Left forelimb (tissue), 1 donor: ENCODE measurements around the gene HEATR1.
A peak's percentile ranks its signal among the peaks of the same experiment; 100 is the strongest.

Experiments
- DNase-seq: peaks from one replicate; pipeline ENCODE4 v3.0.0-alpha.2; 2018; ENCODE audit warnings: low spot score

Gene HEATR1

DNA sequence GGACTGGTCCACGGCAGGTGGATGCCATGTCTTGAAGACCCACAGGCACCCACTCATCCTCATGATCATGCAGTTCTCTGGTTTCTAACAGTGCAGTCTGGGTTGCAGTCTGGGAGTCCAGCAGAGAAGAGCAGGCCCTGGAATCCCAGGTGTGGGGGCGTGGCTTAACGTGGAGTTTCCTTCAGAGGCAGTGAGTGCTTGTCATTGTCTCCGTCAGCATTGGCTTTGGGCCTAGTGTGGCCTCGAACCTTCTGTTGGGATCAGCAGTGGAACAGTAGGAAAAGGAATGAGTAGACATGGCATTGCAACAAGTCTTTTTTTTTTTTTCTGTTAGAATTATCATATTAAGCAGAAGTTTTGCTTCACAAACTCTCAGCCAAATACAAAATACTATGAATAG, 67.8 kb downstream of the HEATR1 start:
- DNase-seq: no peak

DNA sequence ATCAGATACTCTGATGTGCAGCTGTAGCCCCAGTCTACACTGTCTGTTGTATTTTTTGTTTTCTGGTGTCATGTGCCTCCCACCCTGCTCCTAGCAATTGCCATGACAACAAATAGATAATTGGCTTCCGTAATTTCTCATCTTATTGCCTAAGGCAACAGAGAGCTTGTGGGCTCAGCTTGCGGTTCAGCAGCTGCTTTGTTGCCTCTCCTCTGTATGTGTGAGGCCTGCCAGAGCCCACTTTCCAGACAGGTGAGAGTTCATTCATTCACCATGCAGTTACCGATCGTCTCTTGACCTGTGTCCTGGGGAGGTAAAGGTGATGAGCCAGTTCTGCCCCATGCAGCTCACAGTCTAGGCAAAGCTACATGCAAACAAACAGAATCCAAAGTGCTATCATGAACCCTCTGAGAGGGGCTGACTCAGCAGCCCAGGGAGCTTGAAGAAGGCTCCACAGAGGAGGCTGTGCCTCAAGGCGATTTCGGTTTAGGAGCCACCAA, 68.6 kb downstream of the HEATR1 start:
- DNase-seq: no peak

DNA sequence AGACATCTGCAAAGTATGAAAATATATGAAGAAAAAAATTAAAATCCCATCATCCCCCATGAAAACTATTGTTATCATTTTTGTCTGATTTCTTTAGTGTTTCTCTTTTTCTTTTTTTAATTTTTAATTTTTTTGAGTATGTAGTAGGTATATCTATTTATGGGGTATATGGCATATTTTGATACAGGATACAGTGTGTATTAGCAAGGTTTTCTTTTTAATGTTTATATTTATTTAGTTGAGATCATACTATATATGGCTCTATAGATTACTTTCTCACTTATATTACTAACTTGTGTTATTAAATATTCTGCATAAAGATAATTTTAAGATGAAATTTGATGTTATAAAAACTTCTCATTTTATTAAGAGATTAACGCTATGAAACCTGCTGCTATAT, 69.1 kb downstream of the HEATR1 start:
- no peak for DNase-seq

DNA sequence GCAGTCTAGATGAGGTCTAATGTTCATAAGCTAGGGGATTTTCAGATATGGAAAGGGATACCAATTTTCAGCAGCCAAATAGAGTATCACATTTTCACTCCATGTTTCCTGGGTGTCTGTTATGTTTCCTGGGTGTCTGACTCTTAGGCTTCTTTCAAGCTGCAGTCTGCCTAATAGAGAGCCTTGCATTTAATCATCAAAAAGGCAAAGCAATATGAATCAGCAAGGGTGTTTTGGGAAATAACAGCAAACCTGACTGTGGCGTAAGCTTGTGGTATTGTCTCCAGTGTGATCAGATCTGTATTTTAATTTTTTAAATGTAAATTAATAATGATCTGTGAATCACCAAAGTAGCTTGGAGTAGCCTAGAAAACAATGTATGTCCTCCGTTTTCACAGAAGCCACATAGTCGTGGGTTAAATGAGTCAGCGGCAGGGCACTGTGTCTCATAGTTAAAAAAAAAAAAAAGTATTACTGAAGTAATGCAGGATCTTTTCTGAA, 70.1 kb downstream of the HEATR1 start:
- no peak for DNase-seq

DNA sequence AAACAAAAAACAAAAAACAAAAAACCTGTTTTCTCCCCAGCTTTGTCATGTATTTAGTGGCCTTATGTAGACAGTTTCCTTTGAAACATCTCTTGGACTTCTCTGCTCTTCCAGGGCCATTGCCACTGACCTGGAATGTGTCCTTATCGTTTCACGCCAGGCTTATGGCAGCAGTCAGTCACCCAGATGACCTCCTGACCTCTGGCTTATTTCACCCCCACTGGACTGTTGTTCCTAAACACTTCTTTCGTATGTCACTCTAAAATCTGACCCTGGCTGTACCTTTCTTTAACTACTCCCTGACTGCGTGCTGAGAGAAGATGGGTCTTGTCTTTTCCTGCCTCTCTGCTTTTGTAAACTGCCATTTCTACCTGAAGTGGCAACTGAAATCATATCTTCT, 71.5 kb downstream of the HEATR1 start:
- no peak for DNase-seq

DNA sequence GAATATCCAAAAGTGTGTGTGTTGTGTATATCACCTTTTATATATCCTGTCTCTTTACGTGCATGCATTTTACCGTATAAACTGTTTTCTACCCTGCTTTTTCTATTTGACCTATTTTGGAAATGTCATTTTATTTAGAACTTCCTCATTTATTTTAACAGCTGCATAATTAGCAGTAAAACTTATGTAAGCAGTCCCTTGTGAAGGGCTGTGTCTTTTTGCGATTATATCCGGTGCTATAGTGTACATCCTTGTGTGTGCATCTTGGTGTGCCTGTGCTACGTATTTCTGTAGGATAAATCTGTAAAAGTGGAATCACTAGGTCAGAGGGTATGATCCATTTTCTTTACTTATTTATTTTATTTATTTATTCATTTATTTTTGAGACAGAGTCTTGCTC, 73.4 kb downstream of the HEATR1 start:
- DNase-seq: no peak

DNA sequence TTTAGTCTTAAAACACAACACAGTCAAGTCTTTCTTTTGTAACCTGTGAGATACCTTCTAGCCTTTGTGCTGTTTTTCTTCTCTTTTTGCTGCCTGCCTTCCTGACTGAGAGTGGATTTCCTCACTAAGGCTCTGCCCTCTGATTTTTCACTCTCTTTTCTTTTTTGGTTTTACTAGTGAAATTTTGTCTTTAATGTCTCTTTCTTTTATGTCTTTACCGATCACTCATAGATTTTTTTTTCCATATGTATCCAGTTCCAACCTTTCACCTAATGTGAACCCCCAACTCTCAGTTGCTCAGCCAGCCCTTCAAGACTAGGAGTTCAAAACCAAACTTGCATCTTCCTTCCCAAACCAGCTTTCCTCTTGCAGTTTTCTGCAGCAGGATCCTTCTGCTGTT, 74.0 kb downstream of the HEATR1 start:
- DNase-seq: no peak

DNA sequence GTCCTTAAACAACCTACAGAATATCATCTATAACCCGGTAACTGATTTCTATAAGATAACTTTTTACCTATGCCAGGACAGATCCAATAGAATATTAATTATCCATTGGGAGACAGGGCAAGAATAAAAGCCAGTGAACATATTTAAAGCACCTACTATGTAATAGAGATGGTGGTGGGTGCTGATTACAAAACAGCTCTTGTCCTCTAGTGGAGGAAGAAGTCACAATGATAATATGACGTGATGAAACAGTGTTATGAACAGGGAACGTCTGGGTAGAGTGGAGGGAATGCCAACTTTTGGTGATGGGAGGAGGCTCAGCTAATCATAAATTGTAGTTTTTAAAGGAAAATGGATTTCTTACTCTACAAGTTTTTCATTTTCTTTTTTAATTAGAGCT, 78.2 kb downstream of the HEATR1 start:
- no peak for DNase-seq

DNA sequence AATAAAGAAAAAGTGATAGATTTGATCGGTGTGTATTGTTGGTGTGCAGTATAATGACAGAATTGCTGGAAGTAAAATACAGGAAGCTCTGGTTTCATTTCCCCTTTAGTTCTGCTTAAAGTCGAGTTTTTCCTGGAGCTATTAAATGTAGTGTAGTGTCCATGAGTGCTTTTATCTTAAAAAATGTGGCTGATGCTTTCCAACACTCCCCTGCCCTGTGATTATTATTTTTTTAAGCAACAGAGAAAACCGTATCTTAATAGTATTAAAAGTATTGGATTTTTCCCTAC, 79.5 kb downstream of the HEATR1 start:
- DNase-seq: no peak

DNA sequence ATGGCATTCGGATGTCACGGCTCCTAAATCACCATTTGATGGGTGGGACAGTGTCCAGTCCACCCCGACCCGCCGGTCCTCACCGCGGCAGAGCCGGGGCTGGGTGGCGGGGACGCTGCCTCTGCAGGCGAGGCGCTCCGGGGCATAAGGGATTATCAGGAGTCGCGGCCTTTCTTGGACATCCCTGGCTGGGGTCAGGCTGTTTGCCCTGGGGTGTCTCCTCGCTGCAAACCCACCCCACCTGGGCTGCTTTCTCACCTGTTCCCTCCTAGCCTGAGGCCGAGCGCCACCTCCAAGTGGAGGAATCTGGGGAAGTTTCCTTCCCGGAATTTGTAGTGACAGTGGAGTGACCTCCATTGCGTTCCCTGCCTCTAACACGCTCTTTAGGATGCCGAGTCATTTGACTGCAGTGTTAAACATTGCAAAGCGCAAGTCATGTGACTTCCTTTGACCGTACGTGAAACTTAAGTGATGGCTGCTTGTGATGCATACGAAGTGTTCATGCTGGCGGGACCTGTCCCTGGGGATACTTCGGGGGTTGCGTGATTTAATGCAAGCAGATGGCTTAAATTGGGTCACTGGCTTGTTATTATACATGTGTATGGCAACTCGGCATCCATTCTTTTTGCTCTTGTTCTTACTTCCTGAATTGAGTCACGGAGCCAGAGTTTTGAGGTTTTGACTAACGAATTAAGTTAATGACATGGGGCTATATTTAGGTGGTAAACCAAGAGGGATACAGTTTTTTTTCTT, 80.0 kb downstream of the HEATR1 start:
- DNase-seq: peak; percentile 72

DNA sequence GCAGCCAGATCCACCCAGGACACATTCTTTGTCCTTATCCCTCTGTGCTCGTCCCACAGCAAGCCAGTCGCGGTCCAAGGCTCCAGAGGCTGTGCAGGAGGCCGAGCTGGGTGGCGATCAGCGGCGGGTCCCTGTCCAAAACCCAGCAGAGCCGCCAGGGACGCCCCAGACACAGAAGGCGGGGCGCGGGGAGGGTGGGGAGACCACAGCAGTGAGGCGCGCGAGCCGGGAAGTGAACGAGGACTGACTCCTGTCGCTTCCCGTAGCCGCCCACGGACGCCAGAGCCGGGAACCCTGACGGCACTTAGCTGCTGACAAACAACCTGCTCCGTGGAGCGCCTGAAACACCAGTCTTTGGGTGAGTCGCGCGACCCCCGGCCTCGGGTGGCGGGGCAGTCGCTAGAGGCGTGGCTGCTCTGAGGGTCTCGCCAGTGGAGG, 80.6 kb downstream of the HEATR1 start, which contains the start of gene LGALS8:
TSS of gene LGALS8 (plus strand) at position 279 of the 438 bp plus-strand sequence. CDS start 2,089 bp downstream, outside the sequence.
- DNase-seq: peak; percentile 95

DNA sequence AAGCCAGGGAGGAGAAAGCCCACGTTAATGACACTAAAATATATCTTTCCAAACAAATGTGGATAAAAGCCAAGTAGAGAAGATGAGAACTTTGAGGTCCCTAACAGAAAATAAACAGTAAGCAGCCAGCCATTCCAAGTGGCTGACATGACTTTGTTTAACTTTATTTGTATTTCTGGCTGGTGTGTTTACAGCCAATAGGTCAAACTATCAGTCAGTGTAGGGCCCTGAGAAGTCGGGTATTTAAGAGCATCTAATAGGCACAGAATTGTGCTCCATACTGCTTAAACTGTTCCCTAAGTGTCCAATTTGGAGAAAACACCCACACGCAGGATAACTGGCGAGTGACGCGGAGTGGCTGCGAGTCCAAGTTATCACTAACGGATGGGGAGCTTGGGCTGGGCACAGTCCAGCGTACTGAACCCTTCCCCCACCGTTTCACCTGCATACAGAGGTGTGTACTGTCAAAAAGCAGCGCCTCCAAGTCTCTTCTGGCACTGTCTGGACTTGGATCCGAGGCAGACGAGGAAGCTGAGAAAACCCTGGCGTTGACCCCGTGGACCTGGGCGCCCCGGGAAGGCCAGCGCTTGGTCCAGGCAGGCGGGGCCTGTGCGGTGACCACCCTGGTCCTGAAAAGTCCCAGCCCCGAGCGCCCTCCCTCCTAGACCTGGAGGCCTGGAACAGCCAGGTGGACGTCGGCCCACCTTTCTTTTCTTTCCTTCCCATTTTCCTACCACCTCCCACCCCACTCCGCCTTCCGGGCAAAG, 81.2 kb downstream of the HEATR1 start:
- no peak for DNase-seq

DNA sequence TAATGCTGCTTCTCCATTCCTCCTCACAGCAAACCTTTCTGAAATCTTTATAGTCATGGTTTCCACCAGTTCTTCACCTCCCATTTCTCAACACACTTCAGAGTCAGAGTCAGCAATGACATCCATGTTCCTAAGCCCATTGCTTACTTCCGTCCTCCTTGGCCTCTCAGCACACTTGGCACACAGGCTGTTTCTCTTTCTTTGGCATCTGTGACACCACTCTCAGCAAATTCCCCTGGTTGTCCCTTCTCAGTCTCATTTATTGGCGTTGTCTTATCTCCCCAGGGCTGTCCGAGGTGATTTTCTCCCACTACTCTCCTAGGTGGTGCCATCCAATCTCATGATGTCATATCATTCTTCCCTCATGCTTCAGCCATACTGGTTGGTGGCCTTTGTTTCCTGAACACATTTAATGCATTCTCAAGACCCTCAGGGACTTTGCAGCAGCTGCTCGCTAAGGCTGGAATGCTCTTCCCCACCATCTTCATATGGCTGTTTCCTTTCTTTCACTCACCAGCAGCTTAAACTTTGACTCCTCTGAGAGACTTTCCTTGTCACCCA, 83.8 kb downstream of the HEATR1 start:
- DNase-seq: no peak

DNA sequence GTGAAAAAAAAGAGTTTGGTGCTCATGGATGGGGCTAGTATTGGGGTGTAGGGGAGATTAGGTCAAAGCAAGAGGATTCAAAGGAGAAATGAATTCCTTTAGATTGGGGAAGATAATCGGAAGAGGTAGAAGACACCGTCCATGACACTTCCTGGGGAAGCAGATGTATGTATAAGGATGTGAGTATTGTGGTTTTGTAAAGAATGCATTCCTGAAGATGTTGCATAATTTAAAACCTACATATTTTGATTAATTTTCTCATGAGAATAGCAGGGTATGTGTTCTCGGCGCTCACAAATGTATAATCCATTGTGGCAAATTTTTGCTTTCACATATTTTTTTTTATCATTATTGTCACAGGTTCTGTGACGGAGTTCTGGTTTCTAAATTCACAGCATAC, 86.0 kb downstream of the HEATR1 start:
- no peak for DNase-seq

DNA sequence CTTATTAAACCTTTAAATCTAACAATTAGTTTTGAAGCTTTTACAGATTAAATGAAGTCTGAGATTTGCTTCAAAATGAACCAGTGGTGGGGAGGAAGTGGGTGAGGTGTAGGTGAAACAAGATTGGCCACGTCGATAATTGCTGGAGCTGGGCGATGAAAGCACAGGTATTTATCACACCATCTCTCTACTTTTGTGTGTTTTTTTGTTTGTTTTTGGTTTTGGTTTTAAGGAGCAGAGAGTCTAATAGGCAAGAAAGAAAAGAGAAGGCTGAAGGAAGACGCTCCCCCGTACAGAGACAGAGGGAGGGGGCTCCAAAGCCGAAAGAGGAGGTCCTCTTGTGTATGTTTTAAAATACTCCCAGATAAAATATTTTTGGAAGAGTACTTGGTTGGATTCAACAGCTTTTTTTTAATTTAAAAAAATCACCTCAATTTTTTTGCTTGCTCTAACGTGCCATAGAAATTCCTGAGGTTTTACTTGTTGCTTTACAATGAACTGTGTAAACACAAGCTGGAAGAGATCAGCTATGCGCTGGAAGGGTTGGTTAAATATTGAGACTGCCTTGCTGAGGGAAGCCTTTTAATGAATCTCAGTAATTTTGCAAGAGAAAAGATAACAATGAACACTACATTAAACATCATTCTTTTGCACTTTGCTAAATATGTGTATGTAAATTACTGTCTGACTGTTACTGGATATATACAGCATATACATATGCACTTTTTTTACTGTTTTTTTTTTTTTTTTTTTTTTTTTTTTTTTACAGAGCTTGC, 87.2 kb downstream of the HEATR1 start:
- DNase-seq: no peak

DNA sequence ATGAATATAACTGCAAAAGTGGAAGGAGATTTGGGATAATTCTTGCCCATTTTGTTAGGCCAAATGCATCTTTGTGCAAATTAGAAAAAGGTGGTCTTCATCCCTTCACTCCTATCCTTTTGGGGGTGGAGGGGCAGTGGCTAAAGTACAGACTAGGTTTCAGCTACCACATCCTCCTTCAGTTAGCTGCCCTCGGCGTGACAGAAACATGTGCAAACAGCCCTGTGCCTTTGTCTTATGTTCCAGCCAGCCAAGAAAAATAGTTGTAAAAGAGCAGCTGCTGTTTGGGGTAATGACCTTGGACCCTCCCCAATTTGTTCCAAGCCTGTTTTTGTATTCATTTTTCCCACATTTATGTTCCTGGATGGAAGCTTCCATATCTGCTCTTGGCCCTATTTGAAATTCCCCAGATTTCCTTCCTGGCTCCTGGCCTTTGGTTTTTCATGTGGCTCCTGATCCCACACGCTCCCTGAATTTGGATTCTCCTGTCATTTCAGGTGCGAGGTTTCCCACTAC, 88.8 kb downstream of the HEATR1 start:
- no peak for DNase-seq

DNA sequence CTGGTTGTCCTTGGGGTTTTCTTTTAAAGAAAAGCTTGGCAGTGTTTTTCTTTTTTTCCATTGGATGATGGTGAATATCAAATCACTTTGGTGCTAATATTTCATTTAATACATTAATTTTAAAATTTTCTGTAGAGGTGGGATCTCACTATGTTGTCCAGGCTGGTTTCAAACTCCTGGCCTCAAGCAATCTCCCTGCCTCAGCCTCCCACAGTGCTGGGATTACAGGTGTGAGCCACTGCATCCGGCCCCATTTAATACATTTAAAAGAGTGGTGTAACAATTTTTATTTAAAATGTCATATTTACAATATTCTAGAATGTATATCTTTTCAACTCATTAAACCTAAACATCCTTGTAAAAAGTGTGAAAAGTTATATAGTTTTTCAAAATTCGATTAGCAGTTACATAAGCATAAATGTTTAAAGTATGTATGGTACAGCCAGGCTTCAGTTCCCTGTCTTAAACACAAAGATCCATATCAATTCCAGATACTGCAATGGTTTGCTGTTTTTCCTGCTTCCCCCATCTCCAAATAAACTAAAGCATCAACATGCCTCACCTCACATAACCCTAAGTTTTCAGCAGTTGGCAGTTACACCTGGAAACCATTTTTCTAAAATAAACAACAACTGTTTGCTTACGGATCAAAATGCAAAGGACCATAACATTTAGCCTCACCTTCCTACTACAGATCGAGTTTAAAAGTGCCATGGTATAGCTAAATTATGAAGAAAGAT, 89.4 kb downstream of the HEATR1 start:
- no peak for DNase-seq

DNA sequence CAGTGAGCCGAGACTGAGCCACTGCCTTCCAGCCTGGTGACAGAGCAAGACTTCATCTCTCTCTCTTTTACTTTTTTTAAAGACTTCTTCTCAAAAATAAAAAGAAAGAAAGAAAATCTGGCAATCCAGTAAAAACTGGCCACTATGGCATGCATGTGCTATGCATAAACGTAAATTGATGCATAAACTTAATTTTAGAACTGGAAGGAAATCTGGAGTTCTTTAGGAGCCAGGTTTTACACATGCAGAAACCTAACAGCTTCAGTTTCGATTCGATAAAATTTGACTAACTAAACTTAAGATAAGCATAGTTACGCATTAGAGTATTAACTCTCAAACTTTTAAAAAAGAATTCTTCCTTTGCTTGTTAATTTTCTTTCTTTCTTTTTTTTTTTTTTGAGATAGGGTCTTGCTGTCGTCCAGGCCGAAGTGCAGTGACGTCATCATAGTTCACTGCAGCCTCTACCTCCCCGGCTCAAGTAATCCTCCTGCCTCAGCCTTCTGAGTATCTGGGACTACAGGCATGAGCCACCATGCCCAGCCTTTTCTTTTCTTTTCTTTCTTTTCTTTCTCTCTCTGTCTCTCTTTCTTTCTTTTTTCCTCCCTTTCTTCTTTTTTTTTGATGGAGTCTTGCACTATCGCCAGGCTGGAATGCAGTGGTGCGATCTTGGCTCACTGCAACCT, 92.4 kb downstream of the HEATR1 start:
- DNase-seq: no peak

DNA sequence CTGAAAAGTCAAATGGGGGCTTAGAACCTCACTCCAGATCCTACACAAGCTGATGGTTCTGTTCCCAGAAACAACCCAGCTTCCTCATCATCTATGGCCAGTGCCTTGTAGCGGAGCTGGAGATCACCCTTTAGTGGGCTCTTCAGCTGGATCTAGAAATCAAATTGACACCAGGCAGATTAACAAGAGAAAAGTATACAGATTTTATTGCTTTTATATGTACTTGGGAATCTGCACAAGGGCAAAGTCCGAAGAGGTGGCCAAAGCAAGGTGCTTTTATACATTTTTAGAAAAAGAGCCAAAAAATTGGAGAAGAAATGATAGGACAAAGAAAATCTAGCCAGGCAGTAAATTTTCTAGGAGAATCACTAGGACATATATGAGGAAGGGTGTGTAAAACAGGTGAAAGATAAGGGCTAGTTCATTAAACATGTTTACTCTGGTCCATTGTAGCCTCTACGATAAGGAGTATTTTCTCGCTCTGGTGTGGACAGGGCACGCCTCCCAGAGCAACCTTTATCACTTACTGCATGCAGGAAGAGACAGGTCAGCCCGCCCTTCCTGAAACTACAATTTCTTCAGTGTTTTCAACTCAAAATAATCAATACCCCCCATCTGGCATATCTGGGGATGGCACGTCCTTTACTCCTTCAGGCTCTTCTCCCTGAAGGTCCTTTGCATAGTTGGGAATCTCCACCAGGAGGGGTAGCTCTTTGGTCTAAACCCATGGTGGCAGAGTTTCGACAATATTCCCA, 94.5 kb downstream of the HEATR1 start:
- DNase-seq: no peak

DNA sequence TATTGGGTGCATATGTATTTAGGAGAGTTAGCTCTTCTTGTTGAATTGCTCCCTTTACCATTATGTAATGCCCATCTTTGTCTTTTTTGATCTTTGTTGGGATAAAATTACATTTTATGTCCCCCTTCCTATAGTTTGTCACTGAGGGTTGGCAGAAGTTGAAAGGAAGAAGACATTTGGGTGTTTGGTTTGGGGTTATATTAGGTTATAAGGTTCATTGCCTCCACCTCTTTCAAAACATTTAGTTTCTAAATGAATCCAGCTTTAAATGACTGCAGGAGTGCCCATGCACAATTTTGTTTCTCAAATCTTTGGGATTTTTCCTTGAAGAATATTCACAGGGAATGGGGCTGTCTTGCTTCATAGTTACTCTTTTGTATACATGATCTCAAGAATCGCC, 95.1 kb downstream of the HEATR1 start:
- no peak for DNase-seq
